ENCODE data around the gene COPB1.
A peak's percentile ranks its signal among the peaks of the same experiment; 100 is the strongest.

The COPB1 gene

DNA sequence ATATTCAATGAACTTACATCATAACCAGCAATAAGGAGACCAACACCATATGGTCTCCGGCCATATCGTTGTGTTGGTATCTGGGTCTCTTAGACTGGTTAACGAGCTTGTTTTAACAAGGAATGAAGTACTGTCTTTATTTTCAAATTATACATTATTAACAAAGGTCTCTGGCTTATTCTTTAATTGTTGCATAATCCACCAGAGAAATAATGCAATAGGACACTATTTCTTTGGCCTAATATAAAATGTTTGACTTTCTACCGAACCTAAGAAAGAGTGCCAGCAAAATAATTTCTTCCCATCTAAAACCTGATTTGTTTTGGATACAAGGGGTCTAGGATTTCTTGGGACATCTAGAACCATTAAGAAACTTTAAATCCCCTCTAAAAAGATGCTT lies 14.2 kb upstream of the COPB1 start:
- DNase-seq (ENCODE audit: low read depth) = no peak

DNA sequence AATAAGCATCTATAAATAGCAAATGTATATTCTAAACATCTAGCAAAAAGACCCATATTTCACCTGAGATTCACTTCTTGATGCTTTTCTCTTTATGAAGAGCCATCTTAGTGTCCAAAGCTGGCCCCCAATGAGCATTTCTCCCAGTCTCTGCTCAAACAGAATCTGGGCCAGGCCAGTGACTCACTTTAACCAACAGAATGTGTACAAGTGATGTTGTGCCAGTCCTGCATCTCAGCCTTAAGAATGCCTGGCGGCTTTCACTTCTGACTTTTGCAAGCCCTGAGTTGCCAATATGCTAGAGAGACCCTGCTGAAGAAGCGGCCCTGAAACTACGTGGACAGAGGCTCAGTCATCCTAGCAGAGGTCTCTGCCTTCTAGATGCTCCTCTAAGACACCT lies 6.9 kb upstream of the COPB1 start:
- DNase-seq (ENCODE audit: low read depth) = no peak

DNA sequence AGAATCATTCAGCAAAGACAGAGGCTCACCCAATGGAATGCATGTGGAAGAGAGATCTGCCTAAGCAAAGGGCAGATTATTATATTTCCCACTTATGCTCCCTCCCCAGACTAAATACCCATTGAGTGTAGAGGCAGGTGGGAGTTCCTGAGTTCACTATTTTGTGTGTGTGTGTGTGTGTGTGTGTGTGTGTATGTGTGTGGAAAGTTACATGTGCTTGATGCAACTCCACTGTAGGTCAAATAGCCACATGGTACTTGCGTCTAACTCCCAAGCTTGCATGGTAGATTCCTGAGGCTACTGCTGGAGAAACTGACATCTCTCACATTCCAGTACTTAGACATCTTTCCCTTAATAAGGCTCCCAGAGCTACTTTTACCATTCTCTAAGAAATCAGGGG lies 3.4 kb upstream of the COPB1 start:
- DNase-seq (ENCODE audit: low read depth) = no peak

DNA sequence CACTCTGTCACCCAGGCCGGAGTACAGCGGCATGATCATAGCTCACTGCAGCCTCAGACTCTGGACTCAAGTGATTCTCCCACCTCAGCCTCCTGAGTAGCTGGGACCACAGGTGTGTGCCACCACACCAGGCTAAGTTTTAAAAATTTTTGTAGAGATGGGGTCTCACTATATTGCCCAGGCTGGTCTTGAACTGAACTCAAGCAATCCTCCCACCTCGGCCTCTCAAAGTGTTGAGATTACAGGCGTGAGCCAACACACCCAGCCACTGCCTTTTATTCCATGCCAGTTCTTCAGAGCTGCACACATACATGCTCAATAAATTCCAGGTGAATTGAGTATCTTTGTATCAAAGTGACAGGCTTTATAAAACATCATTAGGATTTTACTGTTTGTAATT lies 2.4 kb upstream of the COPB1 start:
- DNase-seq (ENCODE audit: low read depth) = no peak

DNA sequence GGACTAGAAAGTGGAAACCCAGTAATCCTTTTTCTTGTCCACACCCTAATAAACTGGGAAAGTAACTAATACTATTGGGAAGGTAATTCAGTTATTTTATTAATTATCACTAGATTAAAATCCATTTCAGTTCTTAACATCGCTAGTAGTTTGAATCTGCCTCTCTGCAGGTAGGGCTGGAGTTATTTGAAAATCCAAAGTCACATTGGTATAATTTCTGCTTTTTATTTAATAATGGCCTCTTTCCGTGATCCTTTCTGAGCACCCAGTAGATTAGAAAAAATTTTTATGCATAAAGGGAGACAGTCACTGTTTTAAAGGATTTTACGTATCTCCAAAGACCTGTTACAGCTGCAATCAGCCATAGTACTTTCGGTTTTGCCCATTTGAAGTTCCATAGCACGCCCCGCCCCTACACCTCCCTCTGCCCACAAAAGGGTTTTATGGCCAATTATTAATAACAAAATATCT lies 605 bp upstream of the COPB1 start:
- peak; percentile 74 for DNase-seq (ENCODE audit: low read depth)

DNA sequence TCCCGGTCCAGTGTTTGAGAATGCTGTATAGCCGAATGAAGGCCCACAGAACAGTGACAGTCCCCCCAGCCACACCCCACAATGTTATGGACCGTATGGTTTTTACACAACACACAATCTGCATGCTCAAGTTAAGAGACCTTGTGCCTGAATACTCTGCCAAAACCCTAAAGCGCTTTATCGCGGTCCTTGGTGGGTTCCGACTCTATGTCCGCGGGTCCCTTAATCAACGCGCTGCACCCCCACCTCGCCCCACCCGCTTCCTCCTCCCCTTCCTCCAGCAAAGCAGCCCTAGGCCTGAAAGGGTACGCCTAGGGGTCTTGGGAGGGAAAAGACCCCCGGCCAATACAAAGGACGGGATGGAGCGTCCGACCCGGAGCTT lies 442 bp downstream of the COPB1 start:
- peak; percentile 40 for DNase-seq (ENCODE audit: low read depth)

DNA sequence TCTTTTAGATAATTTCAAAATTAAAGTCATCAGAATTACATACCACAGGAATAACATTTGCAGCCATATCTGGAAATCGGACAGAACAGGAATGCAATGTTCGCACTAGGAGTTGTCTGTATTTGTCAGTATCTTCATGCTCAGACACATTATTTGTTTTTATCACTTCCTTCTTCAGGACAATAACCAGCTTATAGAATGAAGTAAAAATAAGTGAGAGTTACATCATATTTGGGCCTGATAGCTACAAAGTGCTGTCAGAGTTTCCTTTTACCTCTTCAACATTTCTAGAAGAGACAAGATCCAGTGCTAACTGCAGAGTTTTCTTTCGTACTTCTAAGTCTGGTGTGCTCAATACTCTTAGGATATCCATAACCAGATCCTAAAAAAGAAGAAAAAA lies 18.9 kb downstream of the COPB1 start:
- no peak for DNase-seq (ENCODE audit: low read depth)

DNA sequence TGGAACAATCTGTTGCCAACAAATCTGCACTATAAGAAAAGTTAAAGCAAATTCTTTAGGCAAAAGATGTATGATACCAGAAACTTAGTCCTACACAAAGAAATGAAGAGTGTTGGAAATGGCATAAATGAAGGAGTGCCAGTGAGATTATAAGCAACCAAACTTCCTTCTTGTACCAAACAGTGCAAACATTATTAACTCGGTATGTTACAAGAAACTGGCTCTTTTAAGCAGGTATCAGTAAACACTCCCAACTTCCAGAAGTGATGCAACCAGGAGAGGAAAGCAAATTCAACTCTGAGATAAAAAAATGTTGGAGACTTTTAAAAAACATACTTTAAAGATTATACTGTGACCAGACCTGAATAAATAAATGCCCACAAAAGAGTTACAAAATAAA lies 28.5 kb downstream of the COPB1 start:
- DNase-seq (ENCODE audit: low read depth) = no peak

DNA sequence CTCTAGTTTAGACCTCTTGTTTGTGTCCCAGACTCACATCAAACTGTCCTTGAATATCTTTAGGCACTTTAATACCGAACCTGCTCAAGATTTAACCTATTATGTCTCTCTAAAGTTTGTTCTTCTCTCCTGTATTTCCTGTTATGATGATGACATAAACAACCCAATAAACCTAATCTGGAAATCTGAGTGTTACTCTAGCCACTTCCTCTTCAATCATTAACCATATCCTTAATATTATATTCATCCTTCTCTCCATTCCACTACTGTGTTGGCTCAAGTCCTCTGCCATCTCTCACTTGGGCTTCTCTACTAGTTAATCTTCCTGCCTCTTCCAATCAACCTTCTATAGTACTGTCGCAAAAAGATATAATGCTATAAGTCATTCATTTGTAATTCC lies 36.0 kb downstream of the COPB1 start:
- no peak for DNase-seq (ENCODE audit: low read depth)

DNA sequence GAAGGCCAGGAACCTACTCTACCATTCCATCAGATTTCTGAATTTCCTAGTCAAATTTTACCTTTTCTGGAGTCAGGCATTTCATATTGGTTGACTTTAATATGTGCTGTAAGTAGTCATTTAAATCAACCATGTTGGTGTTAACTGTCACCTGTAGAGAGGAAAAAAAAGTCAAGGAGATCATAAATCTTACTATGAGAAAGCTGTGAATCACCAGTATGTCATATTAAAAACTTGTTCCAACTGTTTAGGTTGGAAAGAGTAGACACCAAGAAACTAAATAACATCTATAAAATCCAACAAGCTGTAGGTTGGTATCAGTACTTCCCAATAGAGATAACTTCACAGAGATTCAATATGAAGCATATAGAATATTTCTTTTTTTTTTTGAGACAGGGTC lies 39.5 kb downstream of the COPB1 start:
- DNase-seq (ENCODE audit: low read depth) = peak; percentile 37

DNA sequence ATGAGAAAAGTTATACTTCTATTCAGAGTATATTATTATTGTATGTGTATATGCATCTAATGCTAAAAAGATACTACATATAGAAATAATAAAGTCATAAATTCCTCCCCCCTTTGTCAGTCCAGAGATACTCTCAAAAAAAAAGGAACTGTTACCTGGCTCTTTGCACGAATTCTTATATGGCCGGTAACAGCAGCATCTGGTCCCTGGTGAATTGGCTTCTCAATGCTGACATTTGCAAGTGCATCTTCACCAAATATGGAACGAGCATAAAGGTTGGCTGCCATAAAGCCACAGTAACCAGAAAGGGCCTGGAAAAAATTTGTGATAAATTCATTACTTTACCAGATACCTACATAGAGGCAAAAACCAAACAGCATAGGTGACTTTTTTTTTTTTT lies 41.2 kb downstream of the COPB1 start:
- DNase-seq (ENCODE audit: low read depth) = no peak

DNA sequence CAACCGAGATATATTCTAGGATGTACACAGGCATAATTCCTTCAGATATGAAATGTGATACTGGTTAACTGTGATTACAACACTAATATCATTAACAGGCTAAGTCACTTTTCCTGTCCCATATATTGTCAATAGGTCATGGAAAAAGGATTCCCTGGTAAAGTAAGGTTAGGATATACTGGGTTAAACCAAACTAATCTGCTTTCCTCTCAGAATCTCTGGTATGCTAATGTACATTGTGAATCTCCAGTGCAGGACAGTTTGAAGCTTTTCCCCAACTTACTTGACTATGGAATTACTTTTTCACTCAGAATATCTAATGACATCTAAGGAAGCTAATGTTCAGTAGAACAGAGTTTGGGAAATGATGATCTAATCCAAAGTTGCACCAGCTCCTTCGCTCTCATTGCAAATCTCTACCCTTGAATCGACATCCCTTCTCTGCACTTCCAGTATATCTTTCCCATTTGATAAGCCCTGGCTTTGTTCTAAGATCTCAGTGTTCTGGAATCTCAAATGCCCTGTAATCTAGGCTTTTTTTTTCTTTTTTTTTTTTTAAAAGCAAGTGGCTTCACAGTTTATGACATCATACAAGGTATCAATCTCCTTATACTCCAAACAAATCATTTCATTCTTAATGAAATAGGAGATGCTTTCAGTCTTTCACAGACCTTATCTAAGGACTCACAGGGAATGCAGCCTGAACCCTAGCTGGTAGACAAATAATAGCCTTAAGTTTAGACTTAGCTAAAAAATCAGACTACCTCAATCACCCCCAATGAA lies 43.8 kb downstream of the COPB1 start:
- no peak for DNase-seq (ENCODE audit: low read depth)

DNA sequence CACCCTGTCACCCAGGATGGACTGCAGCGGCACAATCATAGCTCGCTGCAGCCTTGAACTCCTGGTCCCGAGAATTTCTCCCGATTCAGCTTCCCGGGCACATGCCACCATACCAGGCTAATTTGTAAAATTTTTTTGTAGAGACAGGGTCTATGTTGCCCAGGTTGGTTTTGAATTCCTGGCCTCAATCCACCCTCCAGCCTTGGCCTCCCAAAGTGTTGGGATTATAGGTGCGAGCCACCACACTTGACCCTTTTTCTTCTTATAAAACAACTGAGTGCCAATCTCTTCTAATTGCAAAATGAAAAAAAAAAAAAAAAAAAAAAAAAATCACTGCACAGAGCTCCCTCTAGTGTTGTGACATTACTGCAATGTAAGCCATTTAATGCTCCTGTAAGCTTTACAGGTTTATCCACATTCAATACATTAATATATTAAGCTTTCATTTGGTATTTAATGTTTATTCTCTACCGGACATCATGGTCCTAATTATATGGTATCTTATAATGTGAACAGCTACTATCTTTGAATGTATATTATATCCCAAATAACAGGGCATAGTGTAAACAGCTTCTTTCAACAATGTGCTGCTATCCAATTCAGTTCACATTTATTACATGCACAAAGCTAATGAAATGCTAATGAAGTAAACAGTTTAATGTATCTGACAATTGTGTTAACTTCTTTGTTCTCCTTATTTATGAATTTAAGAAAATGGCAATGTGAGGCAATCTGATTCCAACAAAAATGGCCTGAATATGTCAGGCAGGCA lies 44.6 kb downstream of the COPB1 start:
- DNase-seq (ENCODE audit: low read depth) = peak; percentile 63

DNA sequence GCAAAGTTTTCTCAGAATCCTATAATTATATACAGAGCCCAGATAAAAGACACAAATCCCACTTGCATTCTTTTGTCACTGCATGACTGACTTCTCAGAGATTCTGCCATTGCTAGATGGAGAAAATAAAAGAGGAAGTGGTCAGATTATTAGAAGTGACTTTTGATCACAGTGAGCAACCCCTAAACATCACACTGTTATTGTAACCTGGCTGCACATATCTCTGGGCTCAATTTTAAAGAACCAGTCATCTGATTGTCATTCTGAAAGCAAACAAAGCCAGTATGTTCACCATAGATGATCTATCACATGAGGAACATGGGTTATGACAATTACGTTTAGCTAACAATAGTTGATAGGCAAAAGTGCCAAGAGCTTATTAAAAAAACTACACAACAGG lies 47.8 kb downstream of the COPB1 start:
- peak; percentile 57 for DNase-seq (ENCODE audit: low read depth)

DNA sequence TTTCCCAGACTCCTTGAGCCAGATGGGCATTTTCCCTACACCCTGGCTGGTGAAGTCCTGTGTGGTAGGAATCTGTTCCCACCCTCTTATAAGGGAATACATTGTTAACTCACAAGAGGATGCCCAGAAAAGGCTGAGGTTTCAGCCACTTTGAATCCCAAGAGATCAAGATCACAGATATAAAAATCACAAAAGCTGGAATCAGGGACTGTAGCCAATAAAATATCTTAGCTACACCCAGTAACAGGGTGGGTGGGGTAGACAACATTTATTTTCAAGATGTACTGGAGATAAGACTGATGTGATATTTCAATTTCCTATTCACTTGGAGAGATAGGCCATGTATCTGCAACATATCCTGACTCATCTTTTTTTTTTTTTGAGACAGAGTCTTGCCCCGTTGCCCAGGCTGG lies 50.3 kb downstream of the COPB1 start:
- DNase-seq (ENCODE audit: low read depth) = peak; percentile 32

DNA sequence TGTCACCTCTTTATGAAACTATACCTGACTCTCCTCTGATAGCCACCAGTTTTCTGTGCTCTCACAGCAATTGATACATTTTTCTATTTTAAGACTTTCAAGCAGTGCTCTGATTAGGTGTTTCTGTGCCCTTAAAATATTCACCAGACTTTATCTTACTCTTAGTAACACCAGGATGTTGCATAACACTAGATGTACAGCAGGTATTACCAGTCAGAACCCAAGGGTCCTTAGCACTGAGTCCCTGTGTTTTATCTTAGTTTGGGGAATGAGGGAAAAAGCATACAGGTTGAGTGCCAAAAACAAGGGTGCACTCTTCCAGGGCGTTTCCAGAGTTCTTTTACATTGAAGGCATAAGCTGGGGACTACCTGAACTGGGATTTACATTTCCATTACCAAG lies 51.4 kb downstream of the COPB1 start:
- no peak for DNase-seq (ENCODE audit: low read depth)

DNA sequence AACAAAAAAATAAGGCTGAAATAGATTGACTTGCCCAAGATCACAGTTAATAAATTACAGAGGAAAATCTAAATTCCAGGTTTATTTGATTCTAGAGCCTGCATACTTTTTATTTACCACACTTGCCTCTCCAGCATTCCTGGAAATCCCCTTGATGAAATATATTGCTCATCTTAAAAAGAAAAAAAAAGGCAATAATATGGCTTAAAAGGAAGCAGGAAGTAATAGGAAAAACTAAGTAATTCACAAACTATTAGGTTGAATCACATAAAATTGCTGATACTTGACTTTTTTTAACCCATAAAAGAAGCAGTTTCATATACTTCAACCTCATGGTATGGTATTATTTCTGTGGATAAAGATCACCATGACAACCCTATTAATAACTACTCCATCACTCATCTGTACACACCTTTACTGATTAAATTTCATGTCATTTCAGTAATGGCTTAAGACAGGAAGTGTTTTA lies 52.9 kb downstream of the COPB1 start:
- peak; percentile 84 for DNase-seq (ENCODE audit: low read depth)

DNA sequence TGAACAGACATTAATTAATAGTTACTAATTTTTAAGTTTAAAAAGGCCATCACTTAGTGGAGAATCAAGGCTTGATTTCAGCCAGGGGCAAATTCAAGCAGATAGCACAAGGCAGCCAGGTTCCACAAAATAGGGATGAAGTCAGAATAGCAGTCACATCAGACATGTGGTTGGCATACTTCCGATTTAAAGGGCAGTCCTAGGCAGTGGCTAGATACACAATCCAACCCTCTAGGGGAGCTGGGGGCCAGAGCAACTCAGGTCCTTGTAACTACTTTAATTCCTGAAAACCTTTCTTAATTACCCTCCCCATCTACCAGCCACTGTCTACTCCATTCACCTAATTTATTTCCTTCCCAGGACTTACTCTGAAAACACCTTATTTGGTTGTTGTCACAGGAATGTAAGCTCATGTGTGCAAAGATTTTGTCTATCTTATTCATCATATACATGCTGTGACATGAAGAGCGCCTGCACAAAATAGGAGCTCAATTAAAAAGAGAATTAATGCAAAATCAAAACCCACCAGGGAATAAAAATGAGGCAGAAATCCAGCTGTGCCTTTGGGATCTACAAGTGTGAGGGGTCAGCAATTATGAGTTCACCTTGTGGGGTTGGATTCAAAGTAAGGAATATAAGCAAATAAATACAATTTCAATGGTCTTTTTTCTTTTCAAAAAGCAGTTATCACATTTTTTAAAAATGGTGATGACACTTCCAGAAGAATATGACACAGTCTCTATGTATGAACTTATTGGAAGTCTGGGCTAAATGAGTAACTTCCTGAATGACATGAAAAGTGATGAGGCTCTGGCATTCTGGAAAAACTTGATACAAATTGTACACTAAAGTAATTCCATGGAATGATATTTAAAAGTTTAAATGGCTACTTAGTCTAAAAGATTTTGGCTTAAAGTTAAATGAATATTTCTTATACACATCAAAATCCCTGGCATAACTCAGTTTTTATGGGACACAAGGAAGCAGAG lies 53.8 kb downstream of the COPB1 start:
- DNase-seq (ENCODE audit: low read depth) = peak; percentile 82

DNA sequence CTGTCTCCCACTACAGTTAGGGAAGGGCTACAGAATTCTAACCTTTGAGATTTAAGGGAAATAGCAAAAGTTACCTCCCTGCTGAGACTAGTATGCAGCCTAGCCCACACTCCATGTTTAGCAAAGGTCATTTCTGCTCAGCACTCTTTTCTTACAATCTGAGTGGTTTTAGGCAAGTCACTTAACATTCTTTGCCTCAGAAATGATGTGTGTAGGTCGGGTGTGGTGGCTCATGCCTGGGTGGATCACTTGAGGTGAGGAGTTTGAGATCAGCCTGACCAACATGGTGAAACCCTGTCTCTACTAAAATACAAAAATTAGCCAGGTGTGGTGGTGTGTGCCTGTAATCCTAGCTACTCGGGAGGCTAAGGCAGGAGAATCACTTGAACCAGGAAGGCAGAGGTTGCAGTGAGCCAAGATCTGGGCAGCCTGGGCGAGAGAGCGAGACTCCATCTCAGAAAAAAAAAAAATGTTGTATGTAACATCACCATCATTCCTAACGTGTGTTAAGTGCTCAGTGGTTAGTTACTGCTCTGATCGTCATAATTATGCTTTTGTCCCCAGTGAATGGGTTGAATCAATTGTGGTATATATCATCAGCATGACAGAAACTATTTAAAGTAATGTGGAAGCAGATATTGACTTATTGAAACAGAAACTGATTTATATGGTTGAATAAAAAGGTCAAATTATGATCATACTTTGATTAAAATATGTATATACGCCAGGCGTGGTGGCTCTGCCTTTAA lies 55.0 kb downstream of the COPB1 start:
- DNase-seq (ENCODE audit: low read depth) = no peak

DNA sequence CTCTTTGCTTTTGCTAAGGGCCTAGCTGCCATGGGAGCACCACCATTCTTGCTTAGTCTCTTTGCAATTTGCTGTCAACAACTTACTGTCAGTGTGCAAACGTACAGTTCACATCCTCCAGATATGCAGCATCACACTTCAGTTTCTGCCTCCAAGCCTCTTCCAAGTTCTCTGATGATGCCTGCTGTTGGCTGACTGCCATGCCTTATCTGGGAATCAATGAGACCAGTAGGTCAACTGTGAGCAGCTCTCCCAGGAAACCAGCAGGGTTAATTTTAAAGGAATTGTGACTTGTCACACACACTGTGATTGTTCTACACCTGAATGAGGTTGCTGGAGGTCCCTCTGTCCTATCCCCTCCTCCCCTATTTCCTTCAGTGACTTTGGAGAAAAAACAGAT lies 56.0 kb downstream of the COPB1 start:
- DNase-seq (ENCODE audit: low read depth) = peak; percentile 80

DNA sequence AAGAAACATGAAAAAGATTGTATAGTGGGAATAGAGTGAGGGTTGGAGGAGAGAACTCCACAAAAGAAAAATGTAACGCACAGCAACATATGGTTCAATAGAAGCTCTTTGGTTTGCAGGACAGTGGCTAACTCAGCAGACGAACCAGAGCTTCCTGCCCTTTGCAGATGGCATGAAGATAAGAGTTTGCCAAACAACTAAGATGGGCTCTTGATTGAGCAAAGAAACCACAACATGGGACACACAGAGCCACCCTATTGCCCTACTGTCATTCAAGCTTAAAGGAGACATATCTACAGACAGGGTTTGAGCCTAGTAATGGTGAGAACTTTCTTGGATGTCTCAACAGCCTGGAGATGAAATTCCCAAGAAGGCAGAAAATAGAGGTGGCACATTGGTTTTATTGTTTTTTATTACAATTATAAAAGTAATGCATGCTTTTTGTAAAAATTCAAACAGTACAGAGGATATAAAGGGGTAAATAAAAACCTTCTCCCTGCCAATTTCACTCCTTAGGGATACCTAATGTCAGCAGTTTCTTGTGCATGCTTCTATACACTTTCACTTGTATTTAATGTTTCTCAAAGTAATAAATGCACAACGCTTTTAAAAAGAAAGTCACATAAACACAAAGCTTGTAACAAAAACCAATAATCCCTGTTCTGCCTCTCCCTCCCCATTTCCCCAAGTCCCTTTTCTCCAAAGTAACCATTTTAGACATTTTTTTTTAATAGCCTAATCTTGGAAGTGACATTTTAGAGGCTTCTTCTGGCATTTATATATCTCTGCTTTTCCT lies 63.7 kb downstream of the COPB1 start:
- DNase-seq (ENCODE audit: low read depth) = no peak

Measured in ELR (cell line).